ENCODE results near the gene PTDSS2. TPM values are rescaled to one million over a fixed set of nuclear protein-coding genes. Genes with fewer than 3 reads are reported as not detected.

PTDSS2 gene
- total and polyA plus RNA-seq, 9 of the 15 experiments (the other 6 are each of a cell fraction or from before 2014, with no cell fraction given) = 0.45 to 53.9 (median 17.2) TPM

GRCh38 chr11:444396-445144 lies 5.5 kb upstream of the PTDSS2 start (continued):
- TF ChIP-seq THRB (CRISPR knock-in tag; conservative IDR thresholded peaks at IDR 0.05) (no peak), RBBP5 (IDR thresholded peaks at IDR 0.05; ENCODE audit: borderline replicate concordance, insufficient read depth, low read length, poor library complexity, severe bottlenecking) (peak; percentile 33), PHF8 (IDR thresholded peaks at IDR 0.05; ENCODE audit: borderline replicate concordance, low read length) (peak; percentile 31; the same call in 1 of the 2 replicates), EZH2 (IDR thresholded peaks at IDR 0.05; ENCODE audit: borderline replicate concordance, low read depth, low read length) (no peak), PHF21A (IDR thresholded peaks at IDR 0.05; ENCODE audit: borderline replicate concordance, low read depth) (no peak), ZBTB7A (IDR thresholded peaks at IDR 0.05; ENCODE audit: borderline replicate concordance, control insufficient read depth, low read depth, low read length) (peak; percentile 20; the same call in 1 of the 2 replicates)
